Activated naive CD8-positive, alpha-beta T cell treated with anti-CD3 and anti-CD28 coated beads for 36 hours (primary cell): Measurements from ENCODE around the gene GFPT2. TPM values are rescaled to one million over a fixed set of nuclear protein-coding genes. Genes with fewer than 3 reads are reported as not detected.

Source experiments
- DNase-seq: peaks from one replicate; pipeline ENCODE4 v3.0.0; 2021
- H3K27ac Mint-ChIP-seq: one replicate; pipeline ENCODE4 v1.8.0; 2022; ENCODE audit warnings: mild to moderate bottlenecking, moderate library complexity, mixed read lengths
- H3K27me3 Mint-ChIP-seq: one replicate; pipeline ENCODE4 v1.8.0; 2022; ENCODE audit warnings: mild to moderate bottlenecking, mixed read lengths
- H3K36me3 Mint-ChIP-seq: one replicate; pipeline ENCODE4 v1.8.0; 2021; ENCODE audit warnings: mild to moderate bottlenecking, mixed read lengths
- H3K4me1 Mint-ChIP-seq: one replicate; pipeline ENCODE4 v1.8.0; 2021; ENCODE audit warnings: mixed read lengths
- H3K4me3 Mint-ChIP-seq: one replicate; pipeline ENCODE4 v1.8.0; 2022; ENCODE audit warnings: mild to moderate bottlenecking, moderate library complexity, mixed read lengths
- H3K9me3 Mint-ChIP-seq: one replicate; pipeline ENCODE4 v1.8.0; 2022; ENCODE audit warnings: mixed read lengths
- total RNA-seq, 2 experiments: library from RNA; stranded (reverse); gene quantifications; one replicate each; pipeline ENCODE4 v1.2.3, GENCODE V29; 2021

The GFPT2 gene
- total RNA-seq, 2 experiments from 2014 or later: 0.10 to 0.18 TPM

GRCh38 chr5:180348336-180348735 lies 4.8 kb downstream of the GFPT2 start:
- Mint-ChIP-seq H3K4me1 (no peaks in the 10 kb centered on the region), H3K9me3 (no peaks in the 10 kb centered on the region), H3K27me3 (peaks cover 35% of the 10 kb centered on the region), H3K4me3 (no peak overlapping the region), H3K36me3 (no peaks in the 10 kb centered on the region), H3K27ac (no peak overlapping the region)
- DNase-seq: no peak

DNA sequence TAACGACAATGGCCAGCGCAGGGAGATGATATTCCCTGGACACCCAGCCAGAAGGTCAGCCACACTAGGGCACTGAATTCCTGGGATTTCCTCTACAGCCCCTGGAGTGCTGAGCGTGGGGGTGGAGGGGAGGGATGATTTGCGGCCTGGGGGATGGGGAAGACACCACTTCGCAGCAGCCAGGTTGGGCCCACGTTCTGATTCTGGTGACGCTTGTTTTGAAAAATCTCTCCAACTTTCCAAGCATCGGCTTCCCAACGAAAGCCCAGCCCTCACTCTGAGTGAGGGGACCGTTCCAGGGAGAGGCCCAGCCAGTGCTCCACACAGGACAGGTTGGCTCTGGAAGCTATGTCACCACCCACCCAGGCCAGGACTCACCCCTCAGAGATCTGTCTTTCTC lies 5.4 kb downstream of the GFPT2 start:
- DNase-seq: no peak
- Mint-ChIP-seq H3K9me3 (no peaks in the 10 kb centered on the region), H3K27ac (no peak overlapping the region), H3K27me3 (peaks cover 39% of the 10 kb centered on the region), H3K4me1 (no peaks in the 10 kb centered on the region), H3K36me3 (no peaks in the 10 kb centered on the region), H3K4me3 (no peak overlapping the region)

GRCh38 chr5:180346358-180346757 lies 6.8 kb downstream of the GFPT2 start:
- no peak overlapping the region for H3K4me3 Mint-ChIP-seq
- H3K27ac Mint-ChIP-seq: no peak overlapping the region
- H3K9me3 Mint-ChIP-seq: no peaks in the 10 kb centered on the region
- no peaks in the 10 kb centered on the region for H3K4me1 Mint-ChIP-seq
- DNase-seq: no peak
- no peaks in the 10 kb centered on the region for H3K36me3 Mint-ChIP-seq
- peaks cover 30% of the 10 kb centered on the region for H3K27me3 Mint-ChIP-seq

DNA sequence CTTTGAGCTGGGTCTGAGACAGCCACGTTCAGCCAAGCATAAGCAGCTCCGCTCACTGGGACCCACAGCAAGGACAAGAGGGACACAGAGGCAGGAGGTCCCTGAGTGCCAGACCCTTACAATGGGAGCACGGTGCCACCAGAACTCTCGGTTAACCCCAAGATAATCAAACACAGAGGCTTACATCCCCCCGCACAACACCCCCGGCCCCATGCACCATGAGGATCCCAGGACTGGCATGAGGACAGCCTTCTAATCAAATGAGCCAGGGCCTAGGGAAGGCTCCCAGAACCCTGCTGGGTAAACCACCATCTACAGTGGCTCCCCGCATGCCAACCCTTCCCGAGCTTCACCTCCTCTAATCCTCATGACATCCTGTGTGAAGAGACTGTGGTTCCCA lies 7.4 kb downstream of the GFPT2 start:
- Mint-ChIP-seq H3K9me3 (no peaks in the 10 kb centered on the region), H3K4me3 (no peak overlapping the region), H3K27me3 (peaks cover 24% of the 10 kb centered on the region), H3K36me3 (no peaks in the 10 kb centered on the region), H3K27ac (no peak overlapping the region), H3K4me1 (no peaks in the 10 kb centered on the region)
- DNase-seq: no peak

GRCh38 chr5:180345186-180345585 lies 8.0 kb downstream of the GFPT2 start:
- Mint-ChIP-seq H3K27me3 (peaks cover 20% of the 10 kb centered on the region), H3K4me1 (no peaks in the 10 kb centered on the region), H3K36me3 (no peaks in the 10 kb centered on the region), H3K9me3 (no peaks in the 10 kb centered on the region), H3K27ac (no peak overlapping the region), H3K4me3 (no peak overlapping the region)
- no peak for DNase-seq

GRCh38 chr5:180344696-180344999 lies 8.5 kb downstream of the GFPT2 start:
- Mint-ChIP-seq H3K27me3 (peaks cover 20% of the 10 kb centered on the region), H3K27ac (no peak overlapping the region), H3K36me3 (no peaks in the 10 kb centered on the region), H3K4me3 (no peak overlapping the region), H3K4me1 (no peaks in the 10 kb centered on the region), H3K9me3 (no peaks in the 10 kb centered on the region)
- DNase-seq: no peak

- no peak for DNase-seq
- Mint-ChIP-seq H3K9me3 (no peaks in the 10 kb centered on the region), H3K27me3 (peaks cover 20% of the 10 kb centered on the region), H3K4me3 (no peak overlapping the region), H3K4me1 (no peaks in the 10 kb centered on the region), H3K36me3 (no peaks in the 10 kb centered on the region), H3K27ac (no peak overlapping the region)
Observed at GRCh38 chr5:180343831-180344695, 9.1 kb downstream of the GFPT2 start.

GRCh38 chr5:180343110-180343830 lies 9.9 kb downstream of the GFPT2 start:
- Mint-ChIP-seq H3K27ac (no peak overlapping the region), H3K27me3 (peaks cover 20% of the 10 kb centered on the region), H3K36me3 (no peaks in the 10 kb centered on the region), H3K4me1 (no peaks in the 10 kb centered on the region), H3K4me3 (no peak overlapping the region), H3K9me3 (no peaks in the 10 kb centered on the region)
- no peak for DNase-seq

DNA sequence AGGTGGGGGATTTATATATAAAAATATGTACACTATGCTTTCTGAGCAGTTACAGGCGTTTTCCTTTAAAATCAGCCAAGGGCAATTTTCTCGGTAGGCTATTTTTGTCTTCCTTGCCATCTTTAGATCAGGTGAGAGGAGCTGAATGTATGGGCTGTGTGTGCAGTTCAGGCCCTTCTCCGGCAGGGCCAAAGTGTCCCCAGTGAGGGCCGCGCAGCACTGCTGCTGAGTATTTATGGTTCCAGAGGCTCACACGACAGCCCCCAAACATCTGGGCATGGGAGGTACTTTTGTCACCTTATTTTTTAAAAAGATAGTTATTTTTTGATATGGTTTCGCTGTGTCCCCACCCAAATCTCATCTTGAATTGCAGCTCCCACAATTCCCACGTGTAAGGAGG lies 11.5 kb downstream of the GFPT2 start:
- Mint-ChIP-seq H3K27ac (no peak overlapping the region), H3K36me3 (no peaks in the 10 kb centered on the region), H3K27me3 (peaks cover 18% of the 10 kb centered on the region), H3K4me3 (no peak overlapping the region), H3K4me1 (no peaks in the 10 kb centered on the region), H3K9me3 (no peaks in the 10 kb centered on the region)
- DNase-seq: no peak

GRCh38 chr5:180340856-180341255 lies 12.3 kb downstream of the GFPT2 start:
- no peak overlapping the region for H3K4me3 Mint-ChIP-seq
- no peak for DNase-seq
- H3K4me1 Mint-ChIP-seq: no peaks in the 10 kb centered on the region
- no peak overlapping the region for H3K27ac Mint-ChIP-seq
- no peaks in the 10 kb centered on the region for H3K9me3 Mint-ChIP-seq
- no peaks in the 10 kb centered on the region for H3K36me3 Mint-ChIP-seq
- peaks cover 15% of the 10 kb centered on the region for H3K27me3 Mint-ChIP-seq

GRCh38 chr5:180339583-180340183 lies 13.5 kb downstream of the GFPT2 start:
- H3K36me3 Mint-ChIP-seq: no peaks in the 10 kb centered on the region
- no peaks in the 10 kb centered on the region for H3K4me1 Mint-ChIP-seq
- DNase-seq: no peak
- no peak overlapping the region for H3K4me3 Mint-ChIP-seq
- H3K27ac Mint-ChIP-seq: no peak overlapping the region
- peaks cover 15% of the 10 kb centered on the region for H3K27me3 Mint-ChIP-seq
- no peaks in the 10 kb centered on the region for H3K9me3 Mint-ChIP-seq

DNA sequence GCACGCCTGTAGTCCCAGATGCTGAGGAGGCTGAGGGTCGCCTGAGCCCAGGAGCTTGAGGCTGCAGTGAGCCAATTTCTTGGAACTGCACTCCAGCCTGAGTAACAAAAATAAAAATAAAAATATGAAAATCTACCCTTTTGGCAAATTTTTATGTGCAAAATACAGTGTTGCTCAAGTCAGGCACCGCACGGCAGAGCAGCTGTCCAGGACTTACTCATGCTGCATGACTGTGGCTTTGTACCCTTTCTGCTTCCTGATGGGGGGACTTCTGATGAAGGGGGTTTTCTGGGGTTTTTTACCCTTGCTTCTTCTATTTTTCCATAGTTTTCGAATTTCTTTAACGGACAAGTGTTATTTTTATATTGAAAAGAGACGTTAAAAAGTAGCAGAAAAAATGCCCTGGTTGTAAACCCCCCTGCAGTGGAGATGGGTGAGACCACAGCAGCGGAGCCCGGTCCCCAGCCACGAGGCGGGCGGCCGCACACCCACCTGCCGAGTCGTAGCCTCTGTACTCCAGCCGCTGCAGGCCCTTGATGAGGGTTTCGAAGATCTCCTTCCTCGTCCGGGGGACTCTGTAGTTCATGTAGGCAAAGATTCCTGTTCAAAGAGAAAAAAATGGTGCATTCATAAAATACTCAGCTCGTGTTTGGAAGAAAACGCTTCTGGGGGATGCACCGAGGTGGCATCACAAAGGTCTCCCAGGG lies 15.0 kb downstream of the GFPT2 start:
- Mint-ChIP-seq H3K4me3 (no peak overlapping the region), H3K27me3 (peaks cover 17% of the 10 kb centered on the region)
- DNase-seq: no peak

GRCh38 chr5:180336234-180337020 lies 16.7 kb downstream of the GFPT2 start:
- DNase-seq: no peak
- no peaks in the 10 kb centered on the region for H3K4me1 Mint-ChIP-seq
- H3K27ac Mint-ChIP-seq: no peak overlapping the region
- no peak overlapping the region for H3K4me3 Mint-ChIP-seq
- peaks cover 24% of the 10 kb centered on the region for H3K27me3 Mint-ChIP-seq
- no peaks in the 10 kb centered on the region for H3K36me3 Mint-ChIP-seq
- H3K9me3 Mint-ChIP-seq: no peaks in the 10 kb centered on the region

More for the DNA sequence above, 15.0 kb downstream of the GFPT2 start:
- Mint-ChIP-seq H3K9me3 (no peaks in the 10 kb centered on the region), H3K36me3 (no peaks in the 10 kb centered on the region), H3K27ac (no peak overlapping the region), H3K4me1 (no peaks in the 10 kb centered on the region)

GRCh38 chr5:180335614-180336233 lies 17.4 kb downstream of the GFPT2 start:
- DNase-seq: no peak
- Mint-ChIP-seq H3K27me3 (peaks cover 28% of the 10 kb centered on the region), H3K9me3 (no peaks in the 10 kb centered on the region), H3K4me3 (no peak overlapping the region), H3K27ac (no peak overlapping the region), H3K36me3 (no peaks in the 10 kb centered on the region), H3K4me1 (no peaks in the 10 kb centered on the region)
